Activated CD4-positive, alpha-beta memory T cell treated with anti-CD3 and anti-CD28 coated beads, Interleukin-2, amount 10 ng/mL, durations not matched to agents 7 days and 5 days (primary cell): ENCODE data around the gene AP1G2. TPM values are rescaled to one million over a fixed set of nuclear protein-coding genes. Genes with fewer than 3 reads are reported as not detected.
A peak's percentile ranks its signal among the peaks of the same experiment; 100 is the strongest.

ENCODE experiments used
- CTCF ChIA-PET: fragments of 350-600 bp; sonication (Branson Sonifier 250); formaldehyde crosslinking; loops from one replicate; lab custom pipeline; 2021; ENCODE audit warnings: antibody characterized with exemption, inconsistent platforms; lab: Charles Lee
- POLR2A ChIA-PET: fragments of 350-600 bp; sonication (Branson Sonifier 250); formaldehyde crosslinking; loops from one replicate; lab custom pipeline; 2021; ENCODE audit warnings: antibody characterized with exemption; lab: Charles Lee
- DNase-seq: peaks from one replicate; pipeline ENCODE4 v3.0.0-alpha.2; 2020
- H3K27ac Mint-ChIP-seq: one replicate; pipeline ENCODE4 v1.8.0; 2021; ENCODE audit warnings: mild to moderate bottlenecking, mixed read lengths
- H3K27me3 Mint-ChIP-seq: one replicate; pipeline ENCODE4 v1.8.0; 2021; ENCODE audit warnings: mixed read lengths
- H3K36me3 Mint-ChIP-seq: one replicate; pipeline ENCODE4 v1.8.0; 2021; ENCODE audit warnings: low read depth, mixed read lengths
- H3K4me1 Mint-ChIP-seq: one replicate; pipeline ENCODE4 v1.8.0; 2021; ENCODE audit warnings: mixed read lengths
- H3K4me3 Mint-ChIP-seq: one replicate; pipeline ENCODE4 v1.8.0; 2021; ENCODE audit warnings: mild to moderate bottlenecking, mixed read lengths
- H3K9me3 Mint-ChIP-seq: one replicate; pipeline ENCODE4 v1.8.0; 2021; ENCODE audit warnings: mixed read lengths
- total RNA-seq, 2 experiments: library from RNA; stranded (reverse); gene quantifications; one replicate each; pipeline ENCODE4 v1.2.3, GENCODE V29; 2021

AP1G2 gene
- total RNA-seq, 2 experiments from 2014 or later = 263 to 275 TPM

- POLR2A ChIA-PET = interaction anchor here (0.6 to 1.7 kb wide), 3 partner anchors 8 to 244 kb away, joined by 3 to 16 read pairs (median 3); no protein-coding TSS in a partner anchor
- peak overlapping the region; percentile 96 for H3K27ac Mint-ChIP-seq
- no peaks in the 10 kb centered on the region for H3K9me3 Mint-ChIP-seq
- H3K27me3 Mint-ChIP-seq = no peaks in the 10 kb centered on the region
- no peak for DNase-seq
- peaks cover 53% of the 10 kb centered on the region for H3K36me3 Mint-ChIP-seq
- peak overlapping the region; percentile 100 for H3K4me3 Mint-ChIP-seq
- CTCF ChIA-PET = interaction anchor here (1.1 to 3.7 kb wide), 4 partner anchors 7 to 23 kb away, joined by 3 to 18 read pairs (median 4); partner anchors contain the start of gene THTPA
- peaks cover 45% of the 10 kb centered on the region for H3K4me1 Mint-ChIP-seq
Measured at GRCh38 chr14:23566112-23566777, 1.3 kb downstream of the AP1G2 start.

DNA sequence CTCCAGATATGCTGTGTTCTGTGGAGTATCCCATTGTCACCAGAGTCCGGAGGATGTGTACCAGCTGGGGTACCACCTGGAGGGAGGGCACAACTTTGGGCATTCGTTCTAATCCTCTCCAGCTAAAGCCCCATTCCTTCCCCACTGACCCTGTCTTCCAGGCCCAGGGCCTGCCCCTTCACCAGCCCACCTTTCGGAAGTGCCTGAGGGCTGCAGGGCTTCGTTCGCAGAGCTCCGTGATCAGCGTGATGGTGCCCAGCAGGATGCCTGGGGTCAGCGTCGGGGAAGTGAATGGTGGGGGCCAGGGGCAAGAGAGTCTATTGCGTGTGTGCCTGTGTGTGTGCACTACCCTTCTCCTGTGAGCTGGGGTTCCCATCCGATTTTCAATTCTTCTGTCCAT is 2.0 kb downstream of the AP1G2 start:
- H3K36me3 Mint-ChIP-seq = peaks cover 60% of the 10 kb centered on the region
- no peaks in the 10 kb centered on the region for H3K27me3 Mint-ChIP-seq
- no peak overlapping the region for H3K27ac Mint-ChIP-seq
- DNase-seq = no peak
- CTCF ChIA-PET = interaction anchor here (1.2 to 1.8 kb wide), 2 partner anchors 11 to 29 kb away, joined by 3 to 5 read pairs; no protein-coding TSS in a partner anchor
- POLR2A ChIA-PET = interaction anchor here (0.6 kb wide), 1 partner anchor 9 kb away, joined by 3 read pairs; no protein-coding TSS in a partner anchor
- peak overlapping the region; percentile 13 for H3K4me3 Mint-ChIP-seq
- H3K9me3 Mint-ChIP-seq = no peaks in the 10 kb centered on the region
- peaks cover 48% of the 10 kb centered on the region for H3K4me1 Mint-ChIP-seq

- ChIA-PET CTCF (interaction anchor here (1.2 to 1.8 kb wide), 2 partner anchors 11 to 28 kb away, joined by 3 to 5 read pairs; no protein-coding TSS in a partner anchor), POLR2A (interaction anchor here (0.6 kb wide), 1 partner anchor 8 kb away, joined by 3 read pairs; no protein-coding TSS in a partner anchor)
- Mint-ChIP-seq H3K4me3 (no peak overlapping the region), H3K27ac (no peak overlapping the region), H3K36me3 (peaks cover 66% of the 10 kb centered on the region), H3K9me3 (no peaks in the 10 kb centered on the region), H3K27me3 (no peaks in the 10 kb centered on the region), H3K4me1 (peaks cover 52% of the 10 kb centered on the region)
- no peak for DNase-seq
Measured at GRCh38 chr14:23564876-23565275, 2.7 kb downstream of the AP1G2 start.

DNA sequence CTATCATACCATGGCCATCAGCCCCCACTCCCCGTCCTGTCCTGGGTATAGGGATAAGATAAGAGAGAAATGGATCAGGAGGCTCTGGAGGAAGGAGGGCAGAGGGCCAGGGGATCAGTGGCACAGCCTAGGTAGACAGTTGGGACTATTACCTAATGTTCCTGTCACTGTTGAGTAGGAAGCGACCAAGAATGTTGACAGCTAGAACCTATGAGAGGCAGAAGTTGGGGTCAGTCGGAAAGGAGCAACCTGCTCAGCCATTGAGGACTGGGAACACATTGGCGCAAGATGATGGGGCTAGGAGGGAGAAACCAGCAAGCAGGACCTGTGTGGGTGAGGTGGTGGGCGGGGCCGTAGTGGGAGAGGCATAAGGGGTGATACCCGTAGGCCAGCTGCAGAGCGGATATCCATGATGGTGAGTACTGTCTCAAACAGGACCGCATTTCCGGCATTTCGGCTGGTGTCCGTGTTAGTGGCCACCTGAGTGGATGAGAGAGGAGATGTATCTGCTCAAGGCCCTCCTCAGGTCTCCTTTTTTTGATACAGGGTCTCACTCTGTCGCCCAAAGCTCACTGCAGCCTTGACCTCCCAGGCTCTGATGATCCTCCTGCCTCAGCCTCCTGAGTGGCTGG is 3.3 kb downstream of the AP1G2 start:
- H3K4me3 Mint-ChIP-seq = no peak overlapping the region
- no peaks in the 10 kb centered on the region for H3K27me3 Mint-ChIP-seq
- H3K36me3 Mint-ChIP-seq = peaks cover 71% of the 10 kb centered on the region
- H3K4me1 Mint-ChIP-seq = peaks cover 52% of the 10 kb centered on the region
- POLR2A ChIA-PET = no interaction called here
- no peaks in the 10 kb centered on the region for H3K9me3 Mint-ChIP-seq
- DNase-seq = no peak
- H3K27ac Mint-ChIP-seq = no peak overlapping the region
- CTCF ChIA-PET = interaction anchor here (1.2 to 9.3 kb wide), 4 partner anchors 10 to 86 kb away, joined by 3 to 148 read pairs (median 4); no protein-coding TSS in a partner anchor

GRCh38 chr14:23563473-23564180 is 4.0 kb downstream of the AP1G2 start:
- H3K36me3 Mint-ChIP-seq = peaks cover 77% of the 10 kb centered on the region
- H3K27me3 Mint-ChIP-seq = no peaks in the 10 kb centered on the region
- no peak for DNase-seq
- POLR2A ChIA-PET = interaction anchor here (1.4 kb wide), 1 partner anchor 86 kb away, joined by 6 read pairs; no protein-coding TSS in a partner anchor
- no peak overlapping the region for H3K4me3 Mint-ChIP-seq
- peaks cover 47% of the 10 kb centered on the region for H3K4me1 Mint-ChIP-seq
- H3K9me3 Mint-ChIP-seq = no peaks in the 10 kb centered on the region
- no peak overlapping the region for H3K27ac Mint-ChIP-seq
- CTCF ChIA-PET = interaction anchor here (0.8 to 9.3 kb wide), 6 partner anchors 7 to 85 kb away, joined by 3 to 148 read pairs (median 4); partner anchors contain the start of gene ZFHX2

DNA sequence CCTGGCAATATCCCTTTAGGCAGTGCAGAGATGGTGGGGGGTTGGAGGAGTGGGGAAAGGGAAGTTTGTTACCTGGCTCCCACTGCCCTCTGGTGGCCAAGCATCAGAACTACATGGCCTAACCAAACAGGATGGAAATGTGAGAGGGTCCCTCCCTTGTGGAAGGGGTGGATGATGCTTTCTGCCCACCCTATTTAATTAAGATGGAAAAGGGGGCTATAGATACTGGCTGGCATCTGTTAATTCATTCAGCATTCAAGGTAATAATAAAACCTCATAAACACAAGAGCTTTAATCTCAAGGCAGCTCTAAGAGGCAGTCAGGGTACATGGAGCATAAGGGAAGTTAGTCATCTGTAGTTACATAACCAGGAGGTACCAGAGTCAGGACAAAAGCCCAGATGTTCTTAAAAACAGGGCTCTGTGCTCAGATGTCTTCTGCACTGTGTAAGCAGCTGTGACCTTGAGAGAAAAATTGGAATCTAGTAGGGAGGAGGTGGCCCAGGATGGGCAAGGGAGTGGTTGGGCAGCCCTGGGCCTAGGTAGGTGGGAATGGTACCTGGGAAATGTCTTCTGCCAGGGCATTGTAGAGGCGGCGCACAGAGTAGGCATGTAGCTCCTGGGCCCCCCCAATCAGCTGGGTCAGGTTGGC is 4.6 kb downstream of the AP1G2 start:
- POLR2A ChIA-PET = interaction anchor here (0.6 to 1.4 kb wide), 3 partner anchors 81 to 86 kb away, joined by 3 to 6 read pairs (median 3); no protein-coding TSS in a partner anchor
- Mint-ChIP-seq H3K4me3 (no peak overlapping the region), H3K4me1 (peaks cover 46% of the 10 kb centered on the region), H3K9me3 (no peaks in the 10 kb centered on the region), H3K27me3 (no peaks in the 10 kb centered on the region), H3K36me3 (peaks cover 79% of the 10 kb centered on the region), H3K27ac (peak overlapping the region; percentile 54)
- DNase-seq = peak; percentile 60
- CTCF ChIA-PET = interaction anchor here (0.8 to 9.3 kb wide), 5 partner anchors 8 to 84 kb away, joined by 3 to 148 read pairs (median 4); partner anchors contain the start of gene ZFHX2

GRCh38 chr14:23561873-23562821 is 5.4 kb downstream of the AP1G2 start:
- CTCF ChIA-PET = interaction anchor here (0.9 to 9.3 kb wide), 3 partner anchors 10 to 84 kb away, joined by 4 to 148 read pairs (median 14); partner anchors contain the start of gene ZFHX2
- Mint-ChIP-seq H3K36me3 (peaks cover 74% of the 10 kb centered on the region), H3K4me1 (peaks cover 47% of the 10 kb centered on the region), H3K9me3 (no peaks in the 10 kb centered on the region), H3K27me3 (no peaks in the 10 kb centered on the region), H3K27ac (no peak overlapping the region), H3K4me3 (no peak overlapping the region)
- POLR2A ChIA-PET = interaction anchor here (0.6 to 2.1 kb wide), 4 partner anchors 78 to 86 kb away, joined by 3 to 6 read pairs (median 4); no protein-coding TSS in a partner anchor
- no peak for DNase-seq

GRCh38 chr14:23561259-23561658 is 6.3 kb downstream of the AP1G2 start:
- H3K36me3 Mint-ChIP-seq = peaks cover 69% of the 10 kb centered on the region
- H3K9me3 Mint-ChIP-seq = no peaks in the 10 kb centered on the region
- no peak for DNase-seq
- CTCF ChIA-PET = interaction anchor here (0.7 to 9.3 kb wide), 9 partner anchors 10 to 672 kb away, joined by 3 to 148 read pairs (median 4); partner anchors contain the start of gene ZFHX2
- POLR2A ChIA-PET = interaction anchor here (2.1 kb wide), 1 partner anchor 77 kb away, joined by 5 read pairs; no protein-coding TSS in a partner anchor
- no peak overlapping the region for H3K4me3 Mint-ChIP-seq
- H3K27ac Mint-ChIP-seq = no peak overlapping the region
- peaks cover 49% of the 10 kb centered on the region for H3K4me1 Mint-ChIP-seq
- no peaks in the 10 kb centered on the region for H3K27me3 Mint-ChIP-seq

GRCh38 chr14:23559926-23560520 is 7.6 kb downstream of the AP1G2 start:
- ChIA-PET CTCF (interaction anchor here (0.6 to 9.3 kb wide), 17 partner anchors 8 to 683 kb away, joined by 3 to 148 read pairs (median 4); partner anchors contain the start of genes AP1G2 and ZFHX2), POLR2A (interaction anchor here (0.9 to 2.8 kb wide), 6 partner anchors 9 to 258 kb away, joined by 3 to 14 read pairs (median 3); no protein-coding TSS in a partner anchor)
- H3K4me3 Mint-ChIP-seq = no peak overlapping the region
- no peaks in the 10 kb centered on the region for H3K27me3 Mint-ChIP-seq
- no peaks in the 10 kb centered on the region for H3K9me3 Mint-ChIP-seq
- H3K4me1 Mint-ChIP-seq = peaks cover 46% of the 10 kb centered on the region
- peaks cover 60% of the 10 kb centered on the region for H3K36me3 Mint-ChIP-seq
- peak overlapping the region; percentile 5 for H3K27ac Mint-ChIP-seq
- DNase-seq = no peak

DNA sequence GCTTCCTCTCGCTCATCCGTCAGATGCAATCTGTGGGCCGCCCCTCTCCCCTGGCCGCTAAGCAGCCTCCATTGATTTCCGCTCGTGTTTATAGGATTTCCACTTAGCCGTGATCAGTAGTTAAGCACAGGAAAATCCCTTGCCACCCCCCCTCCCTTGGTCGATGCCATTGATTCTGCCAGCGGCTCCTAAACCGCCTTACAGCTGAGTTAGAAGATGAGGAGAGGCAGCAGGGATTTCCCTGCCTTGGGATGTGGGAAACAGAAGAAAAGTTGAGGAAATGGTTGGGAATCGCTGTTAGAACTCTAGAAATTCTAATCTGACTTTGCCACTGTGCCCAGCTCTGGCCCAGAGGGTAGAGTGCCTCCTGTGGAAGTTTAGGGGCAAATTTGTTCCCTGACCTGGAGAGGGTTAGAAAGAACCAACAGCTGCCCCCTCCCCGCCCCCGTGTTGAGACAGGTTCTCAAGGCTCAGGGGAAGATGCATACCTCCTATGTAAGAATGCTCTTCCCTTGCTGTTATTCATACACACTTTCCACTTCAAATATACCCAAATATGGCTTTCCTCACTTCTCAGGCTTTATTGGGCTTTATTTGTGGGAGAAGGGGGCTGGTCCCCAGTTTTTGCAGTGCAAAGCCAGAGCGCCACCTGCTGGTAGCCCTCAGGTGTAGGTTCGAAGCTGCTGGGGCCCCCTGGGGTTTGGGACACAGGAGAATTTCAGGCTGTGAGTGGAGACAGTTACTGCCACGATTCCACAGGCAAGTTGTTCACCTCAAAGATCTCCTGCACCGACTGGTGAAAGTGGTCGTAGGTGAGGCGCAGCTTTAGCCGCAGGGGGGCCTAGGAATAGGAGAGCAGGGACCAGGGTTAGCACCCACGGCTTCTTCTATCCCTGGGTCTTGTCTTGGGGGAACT is 8.3 kb downstream of the AP1G2 start:
- H3K9me3 Mint-ChIP-seq = no peaks in the 10 kb centered on the region
- ChIA-PET POLR2A (interaction anchor here (0.6 to 3.0 kb wide), 8 partner anchors 8 to 281 kb away, joined by 3 to 16 read pairs (median 3); partner anchors contain the start of gene AP1G2), CTCF (interaction anchor here (0.6 to 9.3 kb wide), 16 partner anchors 8 to 532 kb away, joined by 3 to 148 read pairs (median 3); partner anchors contain the start of genes AP1G2 and ZFHX2)
- no peak overlapping the region for H3K27ac Mint-ChIP-seq
- H3K36me3 Mint-ChIP-seq = peaks cover 53% of the 10 kb centered on the region
- peak; percentile 70 for DNase-seq
- no peak overlapping the region for H3K4me3 Mint-ChIP-seq
- H3K27me3 Mint-ChIP-seq = no peaks in the 10 kb centered on the region
- peaks cover 45% of the 10 kb centered on the region for H3K4me1 Mint-ChIP-seq
